Measurements from ENCODE around the gene ZNF207.
"Not testable (repeated sequence)": the region's sequence is repeated elsewhere in the genome, so short reads cannot be mapped to it uniquely, and the experiment has no call there.

Gene ZNF207

GRCh38 chr17:32388613-32389459, 38.9 kb downstream of the ZNF207 start:
- DNase-seq, result no peak

- no peak for DNase-seq
Measured at GRCh38 chr17:32393904-32394303, 43.9 kb downstream of the ZNF207 start.

GRCh38 chr17:32396343-32396742, 46.4 kb downstream of the ZNF207 start:
- no peak for DNase-seq

- DNase-seq, result no peak
Measured at GRCh38 chr17:32398946-32399345, 49.0 kb downstream of the ZNF207 start.

GRCh38 chr17:32410085-32410484, 60.1 kb downstream of the ZNF207 start:
- not testable (repeated sequence) for DNase-seq

GRCh38 chr17:32426894-32427293, 76.9 kb downstream of the ZNF207 start:
- no peak for DNase-seq

GRCh38 chr17:32429598-32429997, 79.6 kb downstream of the ZNF207 start:
- no peak for DNase-seq

Measured in NCI-H524 (cell line).